Measurements from ENCODE around the gene KCNH3.

KCNH3 gene

GRCh38 chr12:49558526-49558925, 19.7 kb downstream of the KCNH3 start:
- DNase-seq (ENCODE audit: low read depth in 2 of 3, low spot score in 2 of 3), result no peak

GRCh38 chr12:49559011-49559675, 20.3 kb downstream of the KCNH3 start:
- DNase-seq (ENCODE audit: low read depth in 2 of 3, low spot score in 2 of 3), result no peak

- DNase-seq (ENCODE audit: low read depth in 2 of 3, low spot score in 2 of 3), result no peak
Observed at GRCh38 chr12:49560695-49561094, 21.9 kb downstream of the KCNH3 start.

- DNase-seq (ENCODE audit: low read depth in 2 of 3, low spot score in 2 of 3), result no peak
Observed at GRCh38 chr12:49562233-49562632, 23.4 kb downstream of the KCNH3 start.

GRCh38 chr12:49562831-49563230, 24.0 kb downstream of the KCNH3 start:
- DNase-seq (ENCODE audit: low read depth in 2 of 3, low spot score in 2 of 3), result no peak

- DNase-seq (ENCODE audit: low read depth in 2 of 3, low spot score in 2 of 3), result no peak
Observed at GRCh38 chr12:49563951-49564685, 25.3 kb downstream of the KCNH3 start.

GRCh38 chr12:49564686-49565405, 26.0 kb downstream of the KCNH3 start:
- DNase-seq (ENCODE audit: low read depth in 2 of 3, low spot score in 2 of 3), result no peak

GRCh38 chr12:49565406-49566265, 26.8 kb downstream of the KCNH3 start:
- no peak for DNase-seq (ENCODE audit: low read depth in 2 of 3, low spot score in 2 of 3)

GRCh38 chr12:49566361-49566760, 27.5 kb downstream of the KCNH3 start:
- DNase-seq (ENCODE audit: low read depth in 2 of 3, low spot score in 2 of 3), result no peak

- DNase-seq (ENCODE audit: low read depth in 2 of 3, low spot score in 2 of 3), result no peak
Observed at GRCh38 chr12:49567302-49567610, 28.4 kb downstream of the KCNH3 start.

- DNase-seq (ENCODE audit: low read depth in 2 of 3, low spot score in 2 of 3), result peak; percentile 71 to 89 (median 85)
Observed at GRCh38 chr12:49567611-49568441, 29.0 kb downstream of the KCNH3 start, which contains the start of gene MCRS1. MCRS1 (minus strand) TSS chr12:49568142; CDS start chr12:49566731, 1,411 bp downstream.

GRCh38 chr12:49568442-49569162, 29.8 kb downstream of the KCNH3 start:
- no peak for DNase-seq (ENCODE audit: low read depth in 2 of 3, low spot score in 2 of 3)

GRCh38 chr12:49577589-49578315, 38.9 kb downstream of the KCNH3 start:
- no peak for DNase-seq (ENCODE audit: low read depth in 2 of 3, low spot score in 2 of 3)

- DNase-seq (ENCODE audit: low read depth in 2 of 3, low spot score in 2 of 3), result no peak
Observed at GRCh38 chr12:49578471-49579112, 39.8 kb downstream of the KCNH3 start.

GRCh38 chr12:49580572-49581535, 42.0 kb downstream of the KCNH3 start:
- DNase-seq (ENCODE audit: low read depth in 2 of 3, low spot score in 2 of 3), result peak; percentile 11 to 32 (median 27)

- DNase-seq (ENCODE audit: low read depth in 2 of 3, low spot score in 2 of 3), result no peak
Observed at GRCh38 chr12:49582201-49582600, 43.4 kb downstream of the KCNH3 start.

GRCh38 chr12:49582850-49583249, 44.0 kb downstream of the KCNH3 start:
- DNase-seq (ENCODE audit: low read depth in 2 of 3, low spot score in 2 of 3), result no peak
